Measurements from ENCODE around the gene MTX2.

GRCh38 chr2:176368349-176368748 is 99.1 kb downstream of the MTX2 start:
- TF ChIP-seq CTCF (IDR thresholded peaks at IDR 0.05) (no peak), POLR2AphosphoS5 (IDR thresholded peaks at IDR 0.05) (no peak)
